Breast epithelium (tissue), 3 donors: ENCODE results near the gene CEPT1.

Experiments used
- POLR2AphosphoS5 ChIP-seq, 3 donors: sonication (generic); formaldehyde crosslinking; IDR thresholded peaks; one replicate each; pipeline ENCODE4 v1.6.1; 2017; ENCODE audit warnings: antibody characterized with exemption in 3 of 3
- TF ChIP-seq, protein P1 (sequence below), 3 donors: fragments of 450-650 bp; IDR thresholded peaks; one replicate each; pipeline ENCODE4 v1.5.1; 2016 to 2017; ENCODE audit warnings: antibody characterized with exemption in 3 of 3, mild to moderate bottlenecking in 3 of 3, moderate library complexity in 3 of 3

DNA sequence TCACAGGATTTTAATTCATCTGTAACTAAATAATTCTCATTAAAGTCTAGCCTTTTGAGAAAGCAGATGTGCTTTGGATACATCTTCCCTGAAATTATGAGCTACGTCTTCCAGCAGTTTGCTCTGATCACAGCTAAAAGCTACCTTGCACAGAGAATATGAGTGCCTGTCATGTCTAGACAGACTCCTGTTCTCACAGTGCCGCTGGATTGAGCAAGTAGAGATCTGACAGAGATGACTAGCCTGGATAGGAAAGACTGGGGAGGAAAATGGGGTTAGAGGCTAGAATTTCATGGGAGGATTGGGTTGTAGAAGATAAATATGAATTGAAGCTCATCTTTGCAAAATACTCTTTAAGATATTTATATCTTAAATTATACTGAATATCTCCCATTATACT is 24.1 kb downstream of the CEPT1 start:
- TF ChIP-seq, protein P1, sequence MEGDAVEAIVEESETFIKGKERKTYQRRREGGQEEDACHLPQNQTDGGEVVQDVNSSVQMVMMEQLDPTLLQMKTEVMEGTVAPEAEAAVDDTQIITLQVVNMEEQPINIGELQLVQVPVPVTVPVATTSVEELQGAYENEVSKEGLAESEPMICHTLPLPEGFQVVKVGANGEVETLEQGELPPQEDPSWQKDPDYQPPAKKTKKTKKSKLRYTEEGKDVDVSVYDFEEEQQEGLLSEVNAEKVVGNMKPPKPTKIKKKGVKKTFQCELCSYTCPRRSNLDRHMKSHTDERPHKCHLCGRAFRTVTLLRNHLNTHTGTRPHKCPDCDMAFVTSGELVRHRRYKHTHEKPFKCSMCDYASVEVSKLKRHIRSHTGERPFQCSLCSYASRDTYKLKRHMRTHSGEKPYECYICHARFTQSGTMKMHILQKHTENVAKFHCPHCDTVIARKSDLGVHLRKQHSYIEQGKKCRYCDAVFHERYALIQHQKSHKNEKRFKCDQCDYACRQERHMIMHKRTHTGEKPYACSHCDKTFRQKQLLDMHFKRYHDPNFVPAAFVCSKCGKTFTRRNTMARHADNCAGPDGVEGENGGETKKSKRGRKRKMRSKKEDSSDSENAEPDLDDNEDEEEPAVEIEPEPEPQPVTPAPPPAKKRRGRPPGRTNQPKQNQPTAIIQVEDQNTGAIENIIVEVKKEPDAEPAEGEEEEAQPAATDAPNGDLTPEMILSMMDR (IDR thresholded peaks at IDR 0.05), result no peak
- TF ChIP-seq POLR2AphosphoS5 (IDR thresholded peaks at IDR 0.05), result no peak
